VCaP (cell line): ENCODE data around the gene RRAD.
A peak's percentile ranks its signal among the peaks of the same experiment; 100 is the strongest.

Experiments used
- H3K27ac ChIP-seq: fragments of 450-650 bp; 2 replicates; pipeline ENCODE4 v1.5.1; 2017
- TF ChIP-seq, protein P1 (sequence below): fragments of 450-650 bp; conservative IDR thresholded peaks from 2 replicates; pipeline ENCODE4 v1.5.1; 2017; ENCODE audit warnings: mild to moderate bottlenecking, moderate library complexity

Gene RRAD

GRCh38 chr16:66926961-66927436 is 1.7 kb upstream of the RRAD start:
- no peak overlapping the region for H3K27ac ChIP-seq
- TF ChIP-seq, protein P1, sequence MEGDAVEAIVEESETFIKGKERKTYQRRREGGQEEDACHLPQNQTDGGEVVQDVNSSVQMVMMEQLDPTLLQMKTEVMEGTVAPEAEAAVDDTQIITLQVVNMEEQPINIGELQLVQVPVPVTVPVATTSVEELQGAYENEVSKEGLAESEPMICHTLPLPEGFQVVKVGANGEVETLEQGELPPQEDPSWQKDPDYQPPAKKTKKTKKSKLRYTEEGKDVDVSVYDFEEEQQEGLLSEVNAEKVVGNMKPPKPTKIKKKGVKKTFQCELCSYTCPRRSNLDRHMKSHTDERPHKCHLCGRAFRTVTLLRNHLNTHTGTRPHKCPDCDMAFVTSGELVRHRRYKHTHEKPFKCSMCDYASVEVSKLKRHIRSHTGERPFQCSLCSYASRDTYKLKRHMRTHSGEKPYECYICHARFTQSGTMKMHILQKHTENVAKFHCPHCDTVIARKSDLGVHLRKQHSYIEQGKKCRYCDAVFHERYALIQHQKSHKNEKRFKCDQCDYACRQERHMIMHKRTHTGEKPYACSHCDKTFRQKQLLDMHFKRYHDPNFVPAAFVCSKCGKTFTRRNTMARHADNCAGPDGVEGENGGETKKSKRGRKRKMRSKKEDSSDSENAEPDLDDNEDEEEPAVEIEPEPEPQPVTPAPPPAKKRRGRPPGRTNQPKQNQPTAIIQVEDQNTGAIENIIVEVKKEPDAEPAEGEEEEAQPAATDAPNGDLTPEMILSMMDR, result no peak

- no peak overlapping the region for H3K27ac ChIP-seq
Observed at GRCh38 chr16:66926171-66926947, 1.0 kb upstream of the RRAD start.

DNA sequence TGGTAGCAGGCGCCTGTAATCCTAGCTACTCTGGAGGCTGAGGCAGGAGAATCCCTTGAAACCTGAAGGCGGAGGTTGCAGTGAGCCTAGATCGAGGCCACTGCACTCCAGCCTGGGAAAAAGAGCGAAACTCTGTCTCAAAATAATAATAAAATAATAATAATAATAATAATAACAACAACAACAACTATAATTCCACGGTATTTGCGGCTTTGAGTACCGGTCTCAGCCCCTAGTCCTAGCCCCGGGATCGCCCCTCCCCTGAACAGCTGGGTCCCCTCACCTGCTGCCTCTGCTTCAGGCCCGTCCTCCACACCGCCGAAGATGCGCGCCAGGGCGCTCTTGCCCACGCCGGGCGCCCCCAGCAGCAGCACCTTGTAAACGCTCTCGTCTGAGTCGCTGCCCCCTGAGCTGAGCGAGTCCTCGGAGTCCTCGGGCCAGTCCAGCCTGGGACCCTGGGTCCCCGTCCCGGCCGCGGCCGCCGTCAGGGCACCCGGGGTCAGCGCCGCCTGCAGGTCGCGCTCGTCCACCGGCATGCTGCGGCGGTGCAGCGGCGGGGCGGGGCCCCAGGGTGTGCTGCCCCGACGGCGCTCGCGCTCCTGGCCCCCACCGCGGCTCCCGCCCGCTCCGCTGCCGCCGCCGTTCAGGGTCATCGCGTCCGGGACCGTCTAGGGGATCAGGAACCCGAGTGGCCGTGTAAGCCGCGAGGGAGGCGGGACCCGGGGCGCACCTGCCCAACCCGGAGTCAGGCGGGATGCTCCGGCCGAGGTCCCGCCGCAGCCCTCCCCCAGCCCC is 611 bp downstream of the RRAD start:
- TF ChIP-seq, protein P1, result peak; percentile 62
- no peak overlapping the region for H3K27ac ChIP-seq

More at GRCh38 chr16:66926171-66926947, 1.0 kb upstream of the RRAD start:
- TF ChIP-seq, protein P1, result no peak

DNA sequence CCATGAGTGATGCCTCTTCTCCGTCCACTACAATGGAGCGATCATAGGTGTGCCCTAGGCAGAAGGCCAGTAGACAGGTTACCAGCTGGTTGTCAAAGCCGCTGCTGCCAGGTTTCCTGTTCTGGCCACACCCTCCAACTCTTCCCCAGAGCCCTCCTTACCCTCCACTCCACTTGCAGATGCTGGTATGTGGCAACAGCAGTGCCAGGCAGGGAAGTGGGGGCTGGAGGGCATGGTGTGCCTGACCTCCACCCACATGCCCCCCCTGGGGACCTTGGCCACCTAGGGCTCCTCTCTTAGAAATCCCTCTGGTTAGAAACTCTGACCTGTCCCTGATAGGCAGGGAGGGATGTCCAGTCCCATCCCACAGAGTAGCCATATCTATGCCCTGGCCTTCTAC is 1.5 kb downstream of the RRAD start:
- H3K27ac ChIP-seq, result no peak overlapping the region
- TF ChIP-seq, protein P1, result no peak

DNA sequence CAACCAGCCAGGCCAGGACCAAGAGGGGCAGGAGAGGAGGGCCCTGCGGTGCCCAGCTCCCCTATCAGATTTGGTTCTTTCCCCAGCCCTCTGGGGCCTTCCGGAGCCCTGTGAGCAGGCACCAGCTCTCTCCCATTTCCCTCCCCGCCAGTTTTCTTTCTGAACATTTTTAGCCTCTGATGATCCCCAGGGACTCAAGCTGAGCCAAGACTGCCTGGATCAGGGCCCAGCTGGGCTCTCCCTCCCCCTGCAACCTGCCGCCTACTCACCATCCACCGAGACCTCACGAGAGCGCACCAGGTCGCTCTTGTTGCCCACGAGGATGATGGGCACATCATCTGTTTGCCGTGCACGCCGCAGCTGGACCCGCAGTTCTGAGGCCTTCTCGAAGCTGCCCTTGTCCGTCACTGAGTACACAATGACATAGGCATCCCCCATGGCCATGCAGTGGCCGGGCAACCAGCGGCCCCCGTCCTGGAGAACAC is 2.0 kb downstream of the RRAD start:
- no peak overlapping the region for H3K27ac ChIP-seq
- TF ChIP-seq, protein P1, result no peak

DNA sequence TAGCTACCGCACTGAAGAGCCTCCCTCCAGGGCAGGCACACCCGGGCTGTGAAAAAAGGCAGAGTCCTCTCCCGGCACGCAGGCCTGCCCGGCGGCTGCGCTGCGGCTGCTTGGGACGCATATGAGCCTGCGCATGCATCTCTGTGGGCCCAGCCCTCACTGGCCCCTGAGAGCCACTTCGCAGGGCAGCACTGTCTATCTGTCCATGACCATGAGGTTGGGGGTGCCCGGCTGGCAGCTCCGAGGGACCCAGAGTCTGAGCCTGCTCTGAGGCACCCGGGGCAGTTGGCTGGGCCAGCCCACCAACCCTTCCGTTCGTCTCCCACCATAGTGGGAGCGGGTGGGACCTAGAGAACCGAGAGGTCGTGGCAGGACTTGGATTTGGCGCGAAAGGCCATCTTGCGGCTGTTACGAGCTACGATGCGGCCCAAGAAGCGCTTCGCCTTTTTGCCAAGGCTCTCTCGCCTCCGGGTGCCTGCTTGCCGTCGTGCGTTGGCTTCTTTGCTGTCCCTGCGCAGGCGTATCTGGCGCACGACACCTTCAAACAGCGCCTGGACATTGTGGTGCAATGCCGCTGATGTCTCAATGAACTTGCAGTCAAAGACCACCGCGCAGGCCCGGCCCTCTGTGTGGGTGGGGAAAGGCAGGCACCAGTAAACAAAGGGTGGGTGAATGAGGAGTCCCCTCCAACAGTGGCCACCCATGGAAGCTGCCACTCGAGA is 3.4 kb downstream of the RRAD start:
- no peak overlapping the region for H3K27ac ChIP-seq
- TF ChIP-seq, protein P1, result no peak
